Measurements from ENCODE around the gene OVOL1.

DNA sequence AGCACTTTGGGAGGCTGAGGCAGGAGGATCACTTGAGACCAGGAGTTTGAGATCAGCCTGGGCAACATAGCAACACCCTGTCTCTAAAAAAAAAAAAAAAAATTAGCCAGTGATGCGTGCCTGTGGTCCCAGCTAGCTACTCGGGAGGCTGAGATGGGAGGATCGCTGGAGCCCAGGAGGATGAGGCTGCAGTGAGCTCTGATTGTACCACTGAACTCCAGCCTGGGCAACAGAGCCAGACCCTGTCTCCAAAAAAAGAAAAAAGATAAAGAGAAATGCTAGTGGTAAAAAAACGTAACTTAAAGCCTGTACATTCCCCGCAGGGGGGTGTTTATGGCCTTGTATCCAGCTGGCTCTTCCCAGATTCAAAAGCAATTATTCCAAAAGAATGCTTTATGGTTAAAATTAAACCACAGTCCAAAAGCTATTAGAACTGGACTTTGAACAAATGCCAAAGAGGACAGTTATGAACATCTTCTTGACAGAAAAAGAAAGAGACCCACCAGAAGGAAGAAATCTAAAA is 30.5 kb downstream of the OVOL1 start:
- TF ChIP-seq, protein P1, sequence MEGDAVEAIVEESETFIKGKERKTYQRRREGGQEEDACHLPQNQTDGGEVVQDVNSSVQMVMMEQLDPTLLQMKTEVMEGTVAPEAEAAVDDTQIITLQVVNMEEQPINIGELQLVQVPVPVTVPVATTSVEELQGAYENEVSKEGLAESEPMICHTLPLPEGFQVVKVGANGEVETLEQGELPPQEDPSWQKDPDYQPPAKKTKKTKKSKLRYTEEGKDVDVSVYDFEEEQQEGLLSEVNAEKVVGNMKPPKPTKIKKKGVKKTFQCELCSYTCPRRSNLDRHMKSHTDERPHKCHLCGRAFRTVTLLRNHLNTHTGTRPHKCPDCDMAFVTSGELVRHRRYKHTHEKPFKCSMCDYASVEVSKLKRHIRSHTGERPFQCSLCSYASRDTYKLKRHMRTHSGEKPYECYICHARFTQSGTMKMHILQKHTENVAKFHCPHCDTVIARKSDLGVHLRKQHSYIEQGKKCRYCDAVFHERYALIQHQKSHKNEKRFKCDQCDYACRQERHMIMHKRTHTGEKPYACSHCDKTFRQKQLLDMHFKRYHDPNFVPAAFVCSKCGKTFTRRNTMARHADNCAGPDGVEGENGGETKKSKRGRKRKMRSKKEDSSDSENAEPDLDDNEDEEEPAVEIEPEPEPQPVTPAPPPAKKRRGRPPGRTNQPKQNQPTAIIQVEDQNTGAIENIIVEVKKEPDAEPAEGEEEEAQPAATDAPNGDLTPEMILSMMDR (IDR thresholded peaks at IDR 0.05), result no peak
- no peak for TF ChIP-seq POLR2A (IDR thresholded peaks at IDR 0.05)
- no peak for TF ChIP-seq EP300 (IDR thresholded peaks at IDR 0.05)
- TF ChIP-seq POLR2AphosphoS5 (IDR thresholded peaks at IDR 0.05), result no peak

All from gastroesophageal sphincter (tissue), 3 donors.